GM12878 (cell line): Measurements from ENCODE around the gene TRAPPC4. TPM values are rescaled to one million over a fixed set of nuclear protein-coding genes. Genes with fewer than 3 reads are reported as not detected.
A peak's percentile ranks its signal among the peaks of the same experiment; 100 is the strongest.

Experiments
- ATAC-seq: fragments of 200-7000 bp; cut with Tn5 transposase; 3 replicates; pipeline ENCODE4 v1.9.1; 2020; ENCODE audit warnings: mild to moderate bottlenecking, moderate library complexity
- BruUV-seq: library from RNA; stranded (reverse); fragments of 400-500 nt; replicated peaks from 2 replicates; lab custom pipeline; 2021; lab: Mats Ljungman, UMichigan
- CTCF ChIA-PET: fragments of 300-600 bp; sonication (Branson Sonifier 250); formaldehyde crosslinking; extraction: SDS; loops from one replicate; lab custom pipeline; 2021; ENCODE audit warnings: inconsistent platforms; lab: Yijun Ruan, JAX
- POLR2A ChIA-PET: fragments of 350-600 bp; formaldehyde crosslinking; extraction: SDS; loops from one replicate; lab custom pipeline; 2021; ENCODE audit warnings: inconsistent platforms; lab: Charles Lee
- RAD21 ChIA-PET: fragments of 300-600 bp; sonication (Branson Sonifier 250); formaldehyde crosslinking; loops from one replicate; lab custom pipeline; 2023; ENCODE audit warnings: antibody characterized with exemption; ENCODE audit not compliant: unreplicated experiment; lab: Charles Lee
- SMC1A ChIA-PET: fragments of 300-600 bp; sonication (Branson Sonifier 250); formaldehyde crosslinking; loops from one replicate; lab custom pipeline; 2023; ENCODE audit not compliant: unreplicated experiment, uncharacterized antibody; lab: Charles Lee
- DNase-seq: peaks from one replicate; pipeline ENCODE4 v3.0.0-alpha.2; 2011; ENCODE audit warnings: low read depth, low spot score
- FAIRE-seq: peaks from 3 replicates; lab custom pipeline; 2011; peaks lifted over from hg19 to GRCh38; lab: Jason Lieb, UNC
- H2AFZ ChIP-seq: 2 replicates; pipeline ENCODE4 v1.6.0; 2011; ENCODE audit warnings: low read depth, low read length, control low read depth; ENCODE audit not compliant: control insufficient read depth
- H3K27ac ChIP-seq: 2 replicates; pipeline ENCODE4 v1.5.1; 2011; ENCODE audit warnings: control low read depth; ENCODE audit not compliant: control insufficient read depth, insufficient read depth
- H3K27me3 ChIP-seq, 2 experiments: replicated peaks in 1 of 2; 2 replicates each; pipeline versions ENCODE4 v1.6.0 to v1.6.1; 2011; ENCODE audit warnings: low read length in 1 of 2; ENCODE audit not compliant: control insufficient read depth in 2 of 2, insufficient read depth in 2 of 2
- H3K36me3 ChIP-seq, 2 experiments: 2 replicates each; pipeline ENCODE4 v1.5.1; 2011; ENCODE audit warnings: low read length in 1 of 2; ENCODE audit not compliant: control insufficient read depth in 2 of 2, insufficient read depth in 2 of 2
- H3K4me1 ChIP-seq: 2 replicates; pipeline ENCODE4 v1.6.1; 2011; ENCODE audit warnings: mild to moderate bottlenecking, low read length, moderate library complexity, mixed read lengths; ENCODE audit not compliant: control insufficient read depth, insufficient read depth
- H3K4me2 ChIP-seq: 2 replicates; pipeline ENCODE4 v1.6.0; 2011; ENCODE audit warnings: control low read depth; ENCODE audit not compliant: control insufficient read depth, insufficient read depth
- H3K4me3 ChIP-seq: fragments of 200-600 bp; sonication (generic); 2 replicates; pipeline ENCODE4 v1.5.1; 2016
- H3K79me2 ChIP-seq: 2 replicates; pipeline ENCODE4 v1.6.0; 2011; ENCODE audit warnings: low read length; ENCODE audit not compliant: control insufficient read depth, insufficient read depth
- H3K9ac ChIP-seq: 2 replicates; pipeline ENCODE4 v1.8.0; 2011; ENCODE audit warnings: low read length, control low read depth, mixed read lengths; ENCODE audit not compliant: control insufficient read depth, insufficient read depth
- H3K9me3 ChIP-seq: replicated peaks from 3 replicates; pipeline ENCODE4 v1.5.1; 2011; ENCODE audit warnings: mild to moderate bottlenecking, low read length; ENCODE audit not compliant: control insufficient read depth, insufficient read depth
- H4K20me1 ChIP-seq: 2 replicates; pipeline ENCODE4 v1.6.0; 2011; ENCODE audit not compliant: control insufficient read depth, insufficient read depth
- GATAD2B ChIP-seq: fragments of 450-650 bp; conservative IDR thresholded peaks from 2 replicates; pipeline ENCODE4 v1.6.1; 2017; ENCODE audit warnings: low read depth, mild to moderate bottlenecking, moderate library complexity
- IKZF2 ChIP-seq, 2 experiments: fragments of 450-650 bp; IDR thresholded peaks; 2 replicates each; pipeline ENCODE4 v1.6.1; 2017; ENCODE audit warnings: mild to moderate bottlenecking in 2 of 2, moderate library complexity in 2 of 2
- POLR2A ChIP-seq: IDR thresholded peaks from 2 replicates; pipeline ENCODE4 v1.6.1; 2011; ENCODE audit warnings: low read depth, mild to moderate bottlenecking, low read length
- WGBS: methylation state at CpG from one replicate; pipeline ENCODE4 v1.1.6; 2016; ENCODE audit warnings: low lambda C conversion rate; ENCODE audit not compliant: insufficient replicate concordance, insufficient coverage; ENCODE audit errors: missing lambda C conversion rate; 5-methylcytosine and 5-hydroxymethylcytosine counted together
- in situ Hi-C: fragments of 300-500 bp; cut with MboI; formaldehyde crosslinking; loops from 9 replicates; pipeline ENCODE4 v1.14.3; 2018; ENCODE audit warnings: mixed read lengths
- intact Hi-C: fragments of 100-400 bp; cut with micrococcal nuclease; formaldehyde crosslinking; loops from one replicate; pipeline ENCODE4 v1.14.2; 2022; ENCODE audit not compliant: unreplicated experiment
- polyA plus RNA-seq, 11 experiments: library from polyadenylated mRNA; depleted of rRNA in 4 of 11; unstranded in 6 of 11; stranded (reverse) in 5 of 11; fragments of >200 nt; fragmentation: Nextera tagmentation in 4 of 11; fragmentation: Illumina TruSeq in 1 of 11; extraction: Ambion mirVana in 4 of 11; extraction: Trizol in 1 of 11; gene quantifications; 1 replicate in 1 of 11; 2 replicates in 10 of 11; pipeline versions ENCODE4 v1.2.1 to v1.2.3, GENCODE V29; 2011 to 2016; ENCODE audit warnings: inconsistent platforms in 2 of 11, missing spikeins in 2 of 11, low read depth in 1 of 11
- total RNA-seq, 4 experiments: library from RNA; depleted of rRNA in 3 of 4; stranded (reverse); fragments of >200 nt in 3 of 4; fragmentation: Illumina TruSeq in 1 of 4; extraction: Trizol in 1 of 4; gene quantifications; 2 replicates each; pipeline versions ENCODE4 v1.2.1 to v1.2.3, GENCODE V29; 2013 to 2021
- TF ChIP-seq, protein P1 (sequence below), 3 experiments: IDR thresholded peaks in 2 of 3; conservative IDR thresholded peaks in 1 of 3; 2 replicates each; pipeline ENCODE4 v1.5.1; 2011; ENCODE audit warnings: low read depth in 3 of 3, low read length in 3 of 3, mild to moderate bottlenecking in 3 of 3, control low read depth in 2 of 3, moderate library complexity in 2 of 3, inconsistent platforms in 1 of 3, mixed read lengths in 1 of 3; ENCODE audit not compliant: control insufficient read depth in 2 of 3, insufficient read depth in 1 of 3; ENCODE audit errors: extremely low read depth in 1 of 3

Gene TRAPPC4
- total and polyA plus RNA-seq, 10 of the 15 experiments (the other 5 are each of a cell fraction or from before 2014, with no cell fraction given): 61.6 to 231 (median 98.8) TPM

DNA sequence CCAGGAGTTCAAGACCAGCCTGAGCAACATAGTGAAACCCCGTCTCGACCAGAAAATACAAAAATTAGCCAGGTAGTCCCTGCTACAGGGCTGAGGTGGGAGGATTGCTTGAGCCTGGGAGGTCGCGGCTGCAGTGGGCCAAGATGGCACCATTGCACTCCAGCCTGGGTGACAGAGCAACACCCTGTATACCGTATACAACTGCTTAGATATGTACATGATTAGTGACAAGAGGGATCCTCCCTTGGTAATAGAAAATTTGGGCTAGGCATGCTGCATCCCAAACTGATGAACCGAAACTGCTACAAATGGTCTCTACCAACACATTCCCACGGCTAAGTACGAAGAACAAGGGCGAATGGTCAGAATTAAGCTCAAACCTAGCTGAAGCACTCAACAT, 24.4 kb downstream of the TRAPPC4 start:
- ATAC-seq (no peak), DNase-seq (no peak), FAIRE-seq (peak; percentile 31)
- in situ Hi-C loops (no loop called here), intact Hi-C loops (no loop called here)
- H3K4me2 ChIP-seq: no peak overlapping the region
- TF ChIP-seq GATAD2B (no peak), POLR2A (0 out of 2 replicates have a peak, but pooled peaks have one; percentile 4)
- ChIA-PET RAD21 (interaction anchor here (1.2 kb wide), 1 partner anchor 8 kb away, joined by 3 read pairs; no protein-coding TSS in a partner anchor), POLR2A (interaction anchor here (0.6 to 1.8 kb wide), 4 partner anchors 8 to 116 kb away, joined by 3 to 5 read pairs (median 4); partner anchors contain the start of gene VPS11), SMC1A (interaction anchor here (0.7 to 1.7 kb wide), 3 partner anchors 9 to 64 kb away, joined by 3 to 4 read pairs (median 3); no protein-coding TSS in a partner anchor), CTCF (no interaction called here)
- BruUV-seq: no TSS peak
- H3K27ac ChIP-seq: no peak overlapping the region
- H3K36me3 ChIP-seq: peaks cover 17 to 22% of the 10 kb centered on the region in 2 experiments
- peaks cover 5% of the 10 kb centered on the region; the same call in 1 of the 2 replicates for H3K4me1 ChIP-seq
- no peaks in the 10 kb centered on the region for H3K79me2 ChIP-seq
- no peak overlapping the region for H3K4me3 ChIP-seq
- 85% methylated on average over 9 of the region's 9 CpGs for WGBS
- H3K9ac ChIP-seq: no peak overlapping the region
- H3K27me3 ChIP-seq: no peaks in the 10 kb centered on the region
- no peaks in the 10 kb centered on the region for H3K9me3 ChIP-seq
- no peak overlapping the region for H2AFZ ChIP-seq
- H4K20me1 ChIP-seq: no peaks in the 10 kb centered on the region

DNA sequence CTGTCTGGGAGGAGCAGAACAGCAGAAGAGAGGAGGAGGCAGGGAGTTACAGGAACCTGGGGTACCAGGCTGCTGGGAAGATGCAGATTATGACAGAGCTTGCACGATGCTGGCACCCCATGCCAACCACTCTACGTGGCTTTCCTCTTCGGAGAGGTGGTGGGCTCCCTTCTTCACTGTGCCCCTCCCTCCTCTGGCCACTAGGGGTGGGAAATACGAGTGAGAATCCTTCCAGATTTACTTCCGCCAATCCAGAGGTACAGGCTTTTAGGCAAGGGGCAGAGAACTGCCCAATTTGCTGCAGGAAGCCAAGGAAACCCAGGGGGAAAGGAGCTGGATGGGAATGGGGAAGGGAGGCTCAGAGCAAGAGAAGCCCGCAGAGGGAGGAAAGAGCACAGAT, 26.1 kb downstream of the TRAPPC4 start:
- ChIA-PET RAD21 (no interaction called here), POLR2A (interaction anchor here (0.7 kb wide), 1 partner anchor 11 kb away, joined by 3 read pairs; no protein-coding TSS in a partner anchor), SMC1A (no interaction called here), CTCF (interaction anchor here (1.1 kb wide), 1 partner anchor 13 kb away, joined by 3 read pairs; no protein-coding TSS in a partner anchor)
- intact Hi-C loops (no loop called here), in situ Hi-C loops (no loop called here)
- no peak for FAIRE-seq
- H4K20me1 ChIP-seq: no peaks in the 10 kb centered on the region
- no TSS peak for BruUV-seq
- TF ChIP-seq IKZF2 (IDR thresholded peaks at IDR 0.05): no peak
- TF ChIP-seq, protein P1, sequence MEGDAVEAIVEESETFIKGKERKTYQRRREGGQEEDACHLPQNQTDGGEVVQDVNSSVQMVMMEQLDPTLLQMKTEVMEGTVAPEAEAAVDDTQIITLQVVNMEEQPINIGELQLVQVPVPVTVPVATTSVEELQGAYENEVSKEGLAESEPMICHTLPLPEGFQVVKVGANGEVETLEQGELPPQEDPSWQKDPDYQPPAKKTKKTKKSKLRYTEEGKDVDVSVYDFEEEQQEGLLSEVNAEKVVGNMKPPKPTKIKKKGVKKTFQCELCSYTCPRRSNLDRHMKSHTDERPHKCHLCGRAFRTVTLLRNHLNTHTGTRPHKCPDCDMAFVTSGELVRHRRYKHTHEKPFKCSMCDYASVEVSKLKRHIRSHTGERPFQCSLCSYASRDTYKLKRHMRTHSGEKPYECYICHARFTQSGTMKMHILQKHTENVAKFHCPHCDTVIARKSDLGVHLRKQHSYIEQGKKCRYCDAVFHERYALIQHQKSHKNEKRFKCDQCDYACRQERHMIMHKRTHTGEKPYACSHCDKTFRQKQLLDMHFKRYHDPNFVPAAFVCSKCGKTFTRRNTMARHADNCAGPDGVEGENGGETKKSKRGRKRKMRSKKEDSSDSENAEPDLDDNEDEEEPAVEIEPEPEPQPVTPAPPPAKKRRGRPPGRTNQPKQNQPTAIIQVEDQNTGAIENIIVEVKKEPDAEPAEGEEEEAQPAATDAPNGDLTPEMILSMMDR (IDR thresholded peaks at IDR 0.05 in 2 of 3, conservative IDR thresholded peaks at IDR 0.05 in 1 of 3; ENCODE audit: control insufficient read depth in 2 of 3, extremely low read depth in 1 of 3, insufficient read depth in 1 of 3, low read depth in 3 of 3, low read length in 3 of 3): peak in 1 of 3 experiments; percentile 25; a peak in 1 of 6 replicates
- 0 out of 3 replicates have a peak, but pooled peaks have one; percentile 10 for ATAC-seq
- H3K79me2 ChIP-seq: no peaks in the 10 kb centered on the region; the same call in 1 of the 2 replicates
- no peaks in the 10 kb centered on the region for H3K9me3 ChIP-seq
- H3K4me1 ChIP-seq: peaks cover 9% of the 10 kb centered on the region; the same call in 1 of the 2 replicates
- H3K27ac ChIP-seq: no peak overlapping the region
- no peak overlapping the region for H3K9ac ChIP-seq
- H3K36me3 ChIP-seq: peaks cover 29 to 34% of the 10 kb centered on the region in 2 experiments
- WGBS: 95% methylated on average over 6 of the region's 6 CpGs
- DNase-seq: no peak
- no peaks in the 10 kb centered on the region for H3K27me3 ChIP-seq
- no peak overlapping the region for H3K4me3 ChIP-seq
- H2AFZ ChIP-seq: no peak overlapping the region
- no peak overlapping the region for H3K4me2 ChIP-seq
